PC-9 (cell line): ENCODE results near the gene HABP2. TPM values are rescaled to one million over a fixed set of nuclear protein-coding genes. Genes with fewer than 3 reads are reported as not detected.

ENCODE experiments used
- BruUV-seq: library from RNA; stranded (reverse); fragments of 400-500 nt; replicated peaks from 2 replicates; lab custom pipeline; 2021; lab: Mats Ljungman, UMichigan
- CTCF ChIA-PET: fragments of 300-600 bp; sonication (Branson Sonifier 250); formaldehyde crosslinking; loops from one replicate; lab custom pipeline; 2022; ENCODE audit warnings: antibody characterized with exemption; lab: Charles Lee
- POLR2A ChIA-PET: fragments of 300-600 bp; sonication (Branson Sonifier 250); formaldehyde crosslinking; loops from one replicate; lab custom pipeline; 2022; ENCODE audit warnings: antibody characterized with exemption; ENCODE audit not compliant: unreplicated experiment; lab: Charles Lee
- DNase-seq, 2 experiments: peaks; one replicate each; pipeline versions ENCODE4 v3.0.0 to v3.0.0-alpha.2; 2015 to 2022; ENCODE audit warnings: mixed read lengths in 1 of 2
- H2AFZ ChIP-seq: fragments of 200-600 bp; sonication (generic); 2 replicates; pipeline ENCODE4 v1.8.1; 2017; ENCODE audit warnings: antibody characterized with exemption
- H3F3A ChIP-seq: fragments of 200-600 bp; sonication (generic); 2 replicates; pipeline ENCODE4 v1.8.1; 2017; ENCODE audit warnings: antibody characterized with exemption, mild to moderate bottlenecking, low read depth; ENCODE audit not compliant: insufficient read depth
- H3K27ac ChIP-seq: fragments of 200-600 bp; sonication (generic); 2 replicates; pipeline ENCODE4 v1.6.1; 2016; ENCODE audit warnings: mixed run types
- H3K27me3 ChIP-seq: fragments of 200-600 bp; sonication (generic); 2 replicates; pipeline ENCODE4 v1.6.1; 2016; ENCODE audit warnings: low read depth, mixed run types; ENCODE audit not compliant: insufficient read depth
- H3K36me3 ChIP-seq: fragments of 200-600 bp; sonication (generic); 2 replicates; pipeline ENCODE4 v1.6.1; 2016; ENCODE audit warnings: low read depth, mixed run types
- H3K4me1 ChIP-seq: fragments of 200-600 bp; sonication (generic); replicated peaks from 2 replicates; pipeline ENCODE4 v1.6.1; 2016; ENCODE audit warnings: mixed run types; ENCODE audit not compliant: insufficient read depth
- H3K4me2 ChIP-seq: fragments of 200-600 bp; sonication (generic); 2 replicates; pipeline ENCODE4 v1.6.1; 2017; ENCODE audit warnings: mixed run types
- H3K4me3 ChIP-seq: fragments of 200-600 bp; sonication (generic); 2 replicates; pipeline ENCODE4 v1.6.1; 2016; ENCODE audit warnings: mixed run types
- H3K79me2 ChIP-seq: fragments of 200-600 bp; sonication (generic); 2 replicates; pipeline ENCODE4 v1.6.1; 2017; ENCODE audit warnings: low read depth, mixed run types
- H3K9me2 ChIP-seq: fragments of 200-600 bp; sonication (generic); 2 replicates; pipeline ENCODE4 v1.8.1; 2017; ENCODE audit warnings: mild to moderate bottlenecking; ENCODE audit not compliant: insufficient read depth
- H3K9me3 ChIP-seq: fragments of 200-600 bp; sonication (generic); 2 replicates; pipeline ENCODE4 v1.8.1; 2016; ENCODE audit warnings: low read depth; ENCODE audit not compliant: insufficient read depth
- H4K20me1 ChIP-seq: fragments of 200-600 bp; sonication (generic); 2 replicates; pipeline ENCODE4 v1.8.1; 2017; ENCODE audit not compliant: insufficient read depth
- EZH2 ChIP-seq: fragments of 200-600 bp; sonication (generic); IDR thresholded peaks from 2 replicates; pipeline ENCODE4 v1.8.0; 2017; ENCODE audit warnings: antibody characterized with exemption, low read depth
- intact Hi-C: fragments of 100-400 bp; cut with micrococcal nuclease; formaldehyde crosslinking; loops from one replicate; pipeline ENCODE4 v1.10.0; 2022; ENCODE audit not compliant: unreplicated experiment
- total RNA-seq: library from RNA; stranded (reverse); gene quantifications from 2 replicates; pipeline ENCODE4 v1.2.3, GENCODE V29; 2021
- TF ChIP-seq, protein P1 (sequence below): fragments of 200-600 bp; sonication (generic); conservative IDR thresholded peaks from 2 replicates; pipeline ENCODE4 v1.6.1; 2017; ENCODE audit warnings: mixed run types, antibody characterized with exemption, mild to moderate bottlenecking, moderate library complexity

Gene HABP2
- total RNA-seq, 1 experiment from 2014 or later = not detected

DNA sequence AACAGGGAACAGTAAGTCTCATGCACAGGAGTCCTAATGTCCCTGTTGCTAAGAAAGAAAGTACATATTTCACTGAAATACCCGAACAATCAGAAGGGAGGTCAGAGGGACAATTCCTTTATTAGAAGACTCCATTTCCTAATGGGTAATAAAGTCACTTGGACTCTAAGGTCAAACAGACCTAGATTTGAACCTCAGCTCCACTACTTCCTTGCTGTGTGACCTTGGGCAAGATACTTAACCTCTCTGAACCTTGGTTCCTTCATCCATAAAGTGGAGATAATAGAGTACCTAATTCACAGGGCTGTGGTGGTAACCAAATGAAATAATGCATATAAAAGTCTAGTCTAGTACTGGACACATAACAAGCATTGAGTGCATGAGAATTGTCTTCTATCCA is 29.2 kb upstream of the HABP2 start:
- Histone ChIP-seq H3K27ac (no peak overlapping the region), H4K20me1 (no peaks in the 10 kb centered on the region), H3K36me3 (no peaks in the 10 kb centered on the region), H3K9me3 (no peaks in the 10 kb centered on the region), H3K4me2 (no peak overlapping the region), H3F3A (no peaks in the 10 kb centered on the region), H2AFZ (no peak overlapping the region), H3K9me2 (no peaks in the 10 kb centered on the region), H3K79me2 (no peaks in the 10 kb centered on the region), H3K27me3 (peaks cover 6% of the 10 kb centered on the region; the same call in 1 of the 2 replicates), H3K4me3 (no peak overlapping the region), H3K4me1 (no peaks in the 10 kb centered on the region)
- intact Hi-C loops = loop anchor here (5.0 kb wide), 1 partner anchor 1051 kb away; no protein-coding TSS in a partner anchor
- no peak for DNase-seq
- no peak for TF ChIP-seq EZH2
- TF ChIP-seq, protein P1, sequence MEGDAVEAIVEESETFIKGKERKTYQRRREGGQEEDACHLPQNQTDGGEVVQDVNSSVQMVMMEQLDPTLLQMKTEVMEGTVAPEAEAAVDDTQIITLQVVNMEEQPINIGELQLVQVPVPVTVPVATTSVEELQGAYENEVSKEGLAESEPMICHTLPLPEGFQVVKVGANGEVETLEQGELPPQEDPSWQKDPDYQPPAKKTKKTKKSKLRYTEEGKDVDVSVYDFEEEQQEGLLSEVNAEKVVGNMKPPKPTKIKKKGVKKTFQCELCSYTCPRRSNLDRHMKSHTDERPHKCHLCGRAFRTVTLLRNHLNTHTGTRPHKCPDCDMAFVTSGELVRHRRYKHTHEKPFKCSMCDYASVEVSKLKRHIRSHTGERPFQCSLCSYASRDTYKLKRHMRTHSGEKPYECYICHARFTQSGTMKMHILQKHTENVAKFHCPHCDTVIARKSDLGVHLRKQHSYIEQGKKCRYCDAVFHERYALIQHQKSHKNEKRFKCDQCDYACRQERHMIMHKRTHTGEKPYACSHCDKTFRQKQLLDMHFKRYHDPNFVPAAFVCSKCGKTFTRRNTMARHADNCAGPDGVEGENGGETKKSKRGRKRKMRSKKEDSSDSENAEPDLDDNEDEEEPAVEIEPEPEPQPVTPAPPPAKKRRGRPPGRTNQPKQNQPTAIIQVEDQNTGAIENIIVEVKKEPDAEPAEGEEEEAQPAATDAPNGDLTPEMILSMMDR = no peak
- POLR2A ChIA-PET = no interaction called here
- CTCF ChIA-PET = no interaction called here
- no TSS peak for BruUV-seq

DNA sequence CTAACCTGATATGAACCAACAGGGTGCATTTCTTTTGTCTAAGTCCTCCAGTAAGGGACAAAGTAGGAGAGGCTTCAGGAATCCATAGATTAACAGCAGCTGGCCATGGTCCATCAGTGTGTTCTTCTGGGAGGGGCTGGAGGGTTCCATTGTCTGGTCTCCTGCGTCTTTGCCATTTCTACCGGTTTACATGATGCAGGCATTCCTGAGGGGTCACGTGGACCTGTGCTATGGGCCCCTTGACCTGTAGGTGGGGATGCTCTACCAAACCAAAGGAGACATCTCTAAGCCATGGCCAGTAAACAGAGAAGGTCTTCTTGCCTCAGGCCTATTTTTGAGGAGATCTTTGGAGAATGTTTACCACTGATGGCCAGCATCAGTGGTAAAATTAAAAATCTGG is 28.7 kb upstream of the HABP2 start:
- Histone ChIP-seq H3K79me2 (no peaks in the 10 kb centered on the region), H3F3A (no peaks in the 10 kb centered on the region), H3K9me3 (no peaks in the 10 kb centered on the region), H3K9me2 (no peaks in the 10 kb centered on the region), H3K4me3 (no peak overlapping the region), H3K4me1 (no peaks in the 10 kb centered on the region), H3K36me3 (no peaks in the 10 kb centered on the region), H4K20me1 (no peaks in the 10 kb centered on the region), H3K27me3 (peaks cover 7% of the 10 kb centered on the region; the same call in 1 of the 2 replicates), H2AFZ (no peak overlapping the region), H3K27ac (no peak overlapping the region), H3K4me2 (no peak overlapping the region)
- ChIA-PET CTCF (no interaction called here), POLR2A (no interaction called here)
- DNase-seq = no peak
- BruUV-seq = no TSS peak
- TF ChIP-seq, protein P1 = no peak
- TF ChIP-seq EZH2 = no peak
- intact Hi-C loops = loop anchor here (5.0 kb wide), 1 partner anchor 1052 kb away; no protein-coding TSS in a partner anchor

DNA sequence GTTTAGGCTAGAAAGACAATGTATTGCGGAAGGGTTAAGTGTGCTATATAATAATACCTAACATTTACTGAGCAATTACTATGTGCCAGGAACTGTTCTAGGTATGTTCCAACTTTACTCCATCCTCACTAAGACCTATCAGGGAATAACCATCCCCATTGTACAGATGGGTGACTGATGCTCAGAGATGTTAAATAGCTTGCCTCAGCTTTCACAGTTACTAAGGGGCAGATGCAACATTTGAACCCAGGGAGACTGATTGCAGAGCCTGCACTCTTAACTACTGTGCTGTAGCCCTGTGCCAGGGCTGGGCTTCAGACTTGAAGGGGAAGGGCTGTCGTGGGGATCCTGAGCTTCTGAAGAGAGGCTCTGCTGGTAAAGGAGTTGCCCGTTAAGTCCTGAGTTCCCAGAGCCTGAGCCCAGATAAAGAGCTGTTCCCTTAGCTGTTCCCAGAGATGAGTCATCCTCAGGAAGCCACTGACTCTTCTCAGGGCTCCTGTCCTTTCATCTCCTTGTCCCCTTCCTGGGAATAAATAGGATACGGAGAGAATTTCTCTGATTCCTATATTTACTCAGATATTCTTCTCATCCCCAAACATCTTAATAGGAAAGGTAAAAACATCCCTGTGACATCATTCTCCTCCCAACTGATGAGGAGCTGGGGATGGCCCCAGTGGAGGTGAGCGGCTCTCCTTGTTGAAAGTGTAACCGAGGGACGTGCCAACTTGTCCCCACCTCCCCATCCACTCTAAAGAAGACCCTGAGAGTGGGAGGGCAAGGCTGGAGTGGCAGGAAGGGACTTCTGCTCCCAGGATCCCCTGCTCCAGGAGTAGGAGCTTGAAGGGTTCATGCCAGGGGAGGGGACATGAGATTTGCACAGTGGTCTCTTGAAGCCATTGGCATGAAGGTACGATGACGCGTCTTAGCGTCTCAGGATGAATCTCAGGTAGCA is 28.0 kb upstream of the HABP2 start:
- no peaks in the 10 kb centered on the region for H4K20me1 ChIP-seq
- no peaks in the 10 kb centered on the region for H3F3A ChIP-seq
- no peaks in the 10 kb centered on the region for H3K79me2 ChIP-seq
- BruUV-seq = no TSS peak
- no peak for DNase-seq
- ChIA-PET POLR2A (no interaction called here), CTCF (interaction anchor here (0.6 kb wide), 1 partner anchor 467 kb away, joined by 3 read pairs; no protein-coding TSS in a partner anchor)
- intact Hi-C loops = loop anchor here (5.0 kb wide), 1 partner anchor 1053 kb away; no protein-coding TSS in a partner anchor
- no peaks in the 10 kb centered on the region for H3K9me2 ChIP-seq
- H3K4me1 ChIP-seq = no peaks in the 10 kb centered on the region
- H3K4me3 ChIP-seq = no peak overlapping the region
- H3K9me3 ChIP-seq = no peaks in the 10 kb centered on the region
- H3K36me3 ChIP-seq = no peaks in the 10 kb centered on the region
- H2AFZ ChIP-seq = no peak overlapping the region
- TF ChIP-seq, protein P1 = no peak
- TF ChIP-seq EZH2 = no peak
- peaks cover 14% of the 10 kb centered on the region; the same call in 1 of the 2 replicates for H3K27me3 ChIP-seq
- H3K27ac ChIP-seq = no peak overlapping the region
- H3K4me2 ChIP-seq = no peak overlapping the region
